ENCODE measurements around the gene ZNF142.

Gene ZNF142

GRCh38 chr2:218659258-218659987, at the start of gene ZNF142, which contains the start of gene BCS1L:
Gene ZNF142 (minus strand): TSS chr2:218659623. CDS start chr2:218656429, 3,194 bp downstream.
Gene BCS1L (plus strand): TSS chr2:218659683. CDS start chr2:218660988, 1,305 bp downstream.
- DNase-seq (ENCODE audit: low read depth, low spot score), result peak; percentile 74

- DNase-seq (ENCODE audit: low read depth, low spot score), result no peak
Measured at GRCh38 chr2:218708086-218708485, 48.7 kb upstream of the ZNF142 start.

GRCh38 chr2:218703341-218703740, 43.9 kb upstream of the ZNF142 start:
- DNase-seq (ENCODE audit: low read depth, low spot score), result no peak

- no peak for DNase-seq (ENCODE audit: low read depth, low spot score)
Measured at GRCh38 chr2:218701806-218702205, 42.4 kb upstream of the ZNF142 start.

GRCh38 chr2:218698885-218699284, 39.5 kb upstream of the ZNF142 start:
- DNase-seq (ENCODE audit: low read depth, low spot score), result no peak

GRCh38 chr2:218694405-218695145, 35.2 kb upstream of the ZNF142 start:
- no peak for DNase-seq (ENCODE audit: low read depth, low spot score)

- no peak for DNase-seq (ENCODE audit: low read depth, low spot score)
Measured at GRCh38 chr2:218691234-218691633, 31.8 kb upstream of the ZNF142 start.

- peak; percentile 59 for DNase-seq (ENCODE audit: low read depth, low spot score)
Measured at GRCh38 chr2:218687400-218688060, 28.1 kb upstream of the ZNF142 start.

- DNase-seq (ENCODE audit: low read depth, low spot score), result no peak
Measured at GRCh38 chr2:218680061-218680460, 20.6 kb upstream of the ZNF142 start.

GRCh38 chr2:218679119-218679518, 19.7 kb upstream of the ZNF142 start:
- no peak for DNase-seq (ENCODE audit: low read depth, low spot score)

- peak; percentile 83 for DNase-seq (ENCODE audit: low read depth, low spot score)
Measured at GRCh38 chr2:218671654-218672566, 12.5 kb upstream of the ZNF142 start, which contains the start of the genes RNF25 and STK36. Gene RNF25 (minus strand): TSS chr2:218672002. CDS start chr2:218671970, 32 bp downstream. Gene STK36 (plus strand): TSS chr2:218672086. CDS start chr2:218672830, 744 bp downstream.

GRCh38 chr2:218671097-218671653, 11.8 kb upstream of the ZNF142 start:
- DNase-seq (ENCODE audit: low read depth, low spot score), result no peak

GRCh38 chr2:218664653-218665052, 5.2 kb upstream of the ZNF142 start:
- DNase-seq (ENCODE audit: low read depth, low spot score), result no peak

- DNase-seq (ENCODE audit: low read depth, low spot score), result no peak
Measured at GRCh38 chr2:218663901-218664300, 4.5 kb upstream of the ZNF142 start.

GRCh38 chr2:218662827-218663226, 3.4 kb upstream of the ZNF142 start:
- no peak for DNase-seq (ENCODE audit: low read depth, low spot score)

GRCh38 chr2:218662377-218662776, 3.0 kb upstream of the ZNF142 start:
- DNase-seq (ENCODE audit: low read depth, low spot score), result no peak

GRCh38 chr2:218659988-218660358, 550 bp upstream of the ZNF142 start:
- DNase-seq (ENCODE audit: low read depth, low spot score), result no peak

- DNase-seq (ENCODE audit: low read depth, low spot score), result no peak
Measured at GRCh38 chr2:218658671-218659257, 659 bp downstream of the ZNF142 start.

- no peak for DNase-seq (ENCODE audit: low read depth, low spot score)
Measured at GRCh38 chr2:218655751-218656150, 3.7 kb downstream of the ZNF142 start.

- DNase-seq (ENCODE audit: low read depth, low spot score), result no peak
Measured at GRCh38 chr2:218648787-218649100, 10.7 kb downstream of the ZNF142 start.
